Bronchial epithelial cell (primary cell): ENCODE results near the gene USH2A. TPM values are rescaled to one million over a fixed set of nuclear protein-coding genes. Genes with fewer than 3 reads are reported as not detected.

Experiments
- DNase-seq: peaks from one replicate; pipeline ENCODE4 v3.0.0-alpha.2; 2010; ENCODE audit warnings: low read depth
- FAIRE-seq: peaks from 2 replicates; lab custom pipeline; 2011; peaks lifted over from hg19 to GRCh38; lab: Jason Lieb, UNC
- H3K27me3 ChIP-seq: 2 replicates; pipeline ENCODE4 v1.5.1; 2011; ENCODE audit warnings: low read length; ENCODE audit not compliant: control insufficient read depth, insufficient read depth
- H3K36me3 ChIP-seq: 2 replicates; pipeline ENCODE4 v1.5.1; 2011; ENCODE audit warnings: low read length; ENCODE audit not compliant: control insufficient read depth, insufficient read depth
- H3K4me3 ChIP-seq: 2 replicates; pipeline ENCODE4 v1.5.1; 2011; ENCODE audit warnings: mild to moderate bottlenecking, low read depth, low read length, control low read depth
- CTCF ChIP-seq: IDR thresholded peaks from 2 replicates; pipeline ENCODE4 v1.5.1; 2011; ENCODE audit warnings: mild to moderate bottlenecking, moderate library complexity, low read length, control low read depth, inconsistent platforms; ENCODE audit not compliant: insufficient read depth, severe bottlenecking
- total RNA-seq: library from RNA; depleted of rRNA; stranded (reverse); fragments of >200 nt; gene quantifications from 2 replicates; pipeline ENCODE4 v1.2.1, GENCODE V29; 2014

The USH2A gene
- total RNA-seq, 1 donor from 2014 or later: not detected

GRCh38 chr1:216057063-216057462 is 366.2 kb downstream of the USH2A start:
- FAIRE-seq: no peak
- Histone ChIP-seq H3K36me3 (no peaks in the 10 kb centered on the region), H3K27me3 (no peaks in the 10 kb centered on the region), H3K4me3 (no peak overlapping the region)
- no peak for TF ChIP-seq CTCF
- no peak for DNase-seq

GRCh38 chr1:216055004-216055403 is 368.2 kb downstream of the USH2A start:
- FAIRE-seq (no peak), DNase-seq (no peak)
- TF ChIP-seq CTCF: no peak
- Histone ChIP-seq H3K4me3 (no peak overlapping the region), H3K27me3 (no peaks in the 10 kb centered on the region), H3K36me3 (no peaks in the 10 kb centered on the region)

GRCh38 chr1:216054600-216054999 is 368.6 kb downstream of the USH2A start:
- Histone ChIP-seq H3K27me3 (no peaks in the 10 kb centered on the region), H3K36me3 (no peaks in the 10 kb centered on the region), H3K4me3 (no peak overlapping the region)
- no peak for TF ChIP-seq CTCF
- no peak for FAIRE-seq
- no peak for DNase-seq

GRCh38 chr1:216051071-216051470 is 372.2 kb downstream of the USH2A start:
- no peak for DNase-seq
- TF ChIP-seq CTCF: no peak
- no peak for FAIRE-seq
- Histone ChIP-seq H3K36me3 (no peaks in the 10 kb centered on the region), H3K27me3 (no peaks in the 10 kb centered on the region), H3K4me3 (no peak overlapping the region)

GRCh38 chr1:216049741-216050430 is 373.4 kb downstream of the USH2A start:
- FAIRE-seq: no peak

More at GRCh38 chr1:216049741-216050430, 373.4 kb downstream of the USH2A start:
- DNase-seq: no peak
- no peaks in the 10 kb centered on the region for H3K27me3 ChIP-seq
- H3K4me3 ChIP-seq: no peak overlapping the region
- no peak for TF ChIP-seq CTCF
- H3K36me3 ChIP-seq: no peaks in the 10 kb centered on the region
